Stimulated activated CD4-positive, alpha-beta T cell treated with anti-CD3 and anti-CD28 coated beads, Interleukin-4, amount 100 ng/mL, for 48 hours (primary cell): Measurements from ENCODE around the gene OR2V1.
"Not testable (repeated sequence)": the region's sequence is repeated elsewhere in the genome, so short reads cannot be mapped to it uniquely, and the experiment has no call there.

Experiments
- DNase-seq, 2 donors: peaks; one replicate each; pipeline ENCODE4 v3.0.0-alpha.2; 2020; ENCODE audit warnings: low read depth in 2 of 2

The OR2V1 gene

GRCh38 chr5:181127907-181128626 lies 2.9 kb downstream of the OR2V1 start:
- no peak for DNase-seq

GRCh38 chr5:181127456-181127855 lies 3.5 kb downstream of the OR2V1 start:
- DNase-seq, result no peak

- DNase-seq, result no peak
Measured at GRCh38 chr5:181126841-181127240, 4.1 kb downstream of the OR2V1 start.

GRCh38 chr5:181124526-181124925 lies 6.4 kb downstream of the OR2V1 start:
- DNase-seq, result no peak

GRCh38 chr5:181121675-181122561 lies 9.1 kb downstream of the OR2V1 start:
- DNase-seq, result no peak

GRCh38 chr5:181120761-181121160 lies 10.2 kb downstream of the OR2V1 start:
- no peak for DNase-seq

- no peak for DNase-seq
Measured at GRCh38 chr5:181120306-181120705, 10.7 kb downstream of the OR2V1 start.

- no peak for DNase-seq
Measured at GRCh38 chr5:181119105-181119504, 11.9 kb downstream of the OR2V1 start.

GRCh38 chr5:181118369-181118768 lies 12.6 kb downstream of the OR2V1 start:
- DNase-seq, result no peak

GRCh38 chr5:181114844-181115778 lies 15.9 kb downstream of the OR2V1 start:
- DNase-seq, result no peak

GRCh38 chr5:181114284-181114843 lies 16.6 kb downstream of the OR2V1 start:
- DNase-seq, result no peak

GRCh38 chr5:181113572-181113971 lies 17.4 kb downstream of the OR2V1 start:
- DNase-seq, result not testable (repeated sequence)

GRCh38 chr5:181112476-181112875 lies 18.5 kb downstream of the OR2V1 start:
- no peak for DNase-seq

GRCh38 chr5:181111010-181111409 lies 20.0 kb downstream of the OR2V1 start:
- no peak for DNase-seq

GRCh38 chr5:181109489-181110013 lies 21.4 kb downstream of the OR2V1 start:
- no peak for DNase-seq

GRCh38 chr5:181108578-181109165 lies 22.3 kb downstream of the OR2V1 start:
- DNase-seq, result no peak

GRCh38 chr5:181107699-181108098 lies 23.3 kb downstream of the OR2V1 start:
- DNase-seq, result no peak

- no peak for DNase-seq
Measured at GRCh38 chr5:181105391-181106025, 25.5 kb downstream of the OR2V1 start.

- not testable (repeated sequence) for DNase-seq
Measured at GRCh38 chr5:181104606-181105390, 26.2 kb downstream of the OR2V1 start.

- not testable (repeated sequence) for DNase-seq
Measured at GRCh38 chr5:181104259-181104568, 26.8 kb downstream of the OR2V1 start.
